ENCODE measurements around the gene ATCAY. TPM values are rescaled to one million over a fixed set of nuclear protein-coding genes. Genes with fewer than 3 reads are reported as not detected.
A peak's percentile ranks its signal among the peaks of the same experiment; 100 is the strongest.
"Not testable (repeated sequence)": the region's sequence is repeated elsewhere in the genome, so short reads cannot be mapped to it uniquely, and the experiment has no call there.

The ATCAY gene
- total RNA-seq, 4 donors from 2014 or later = 0.07 to 0.67 (median 0.12) TPM; not detected in 1

DNA sequence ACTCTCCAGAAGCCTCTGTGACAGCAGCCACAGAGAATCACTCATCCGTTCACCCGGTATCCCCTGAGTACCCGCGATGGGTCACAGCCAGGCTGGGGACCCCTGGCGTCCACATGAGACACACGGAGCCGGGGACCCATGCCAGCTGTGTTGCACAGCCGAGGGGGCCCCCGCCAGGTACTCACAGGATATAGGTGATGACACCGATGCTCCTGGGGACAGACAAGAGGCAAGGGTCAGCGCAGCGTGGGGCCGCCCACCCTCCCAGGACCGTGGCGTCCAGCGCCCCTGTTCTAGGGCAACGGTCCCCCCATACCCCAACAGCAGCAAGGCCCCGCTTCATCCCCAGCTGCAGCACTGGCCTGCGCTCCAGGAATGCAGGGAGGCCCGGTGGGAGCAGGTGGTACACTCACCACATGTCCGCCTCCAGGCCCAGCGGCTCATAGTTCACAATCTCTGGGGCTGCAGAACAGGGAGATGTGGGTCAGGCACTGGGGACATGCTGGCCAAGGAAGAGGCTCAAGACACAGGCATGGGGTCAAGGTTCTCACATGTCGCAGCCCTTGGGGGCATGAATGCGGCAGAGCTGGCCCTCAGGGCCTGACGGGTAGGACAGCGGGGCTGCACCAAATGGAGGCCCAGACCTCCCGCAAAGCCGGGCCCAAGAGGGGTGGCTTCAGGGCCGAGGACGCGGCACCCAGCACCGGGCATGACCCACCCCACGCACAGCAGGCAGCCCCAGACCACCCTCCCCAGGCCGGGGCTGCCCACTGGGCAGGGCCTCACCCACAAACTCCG is 83.2 kb downstream of the ATCAY start:
- Histone ChIP-seq H3K4me3 (no peak overlapping the region), H3K4me1 (peaks cover 0 to 56% (median 24%) of the 10 kb centered on the region in 3 donors), H3K27me3 (no peaks in the 10 kb centered on the region), H3K27ac (peak overlapping the region in 3 of 4 donors; percentile 98 to 100 (median 99)), H3K9me3 (no peaks in the 10 kb centered on the region), H3K36me3 (peaks cover 0 to 96% of the 10 kb centered on the region in 2 donors)
- no peak for TF ChIP-seq POLR2AphosphoS5 (IDR thresholded peaks at IDR 0.05)
- no peak for TF ChIP-seq POLR2A (IDR thresholded peaks at IDR 0.05)
- TF ChIP-seq, protein P1, sequence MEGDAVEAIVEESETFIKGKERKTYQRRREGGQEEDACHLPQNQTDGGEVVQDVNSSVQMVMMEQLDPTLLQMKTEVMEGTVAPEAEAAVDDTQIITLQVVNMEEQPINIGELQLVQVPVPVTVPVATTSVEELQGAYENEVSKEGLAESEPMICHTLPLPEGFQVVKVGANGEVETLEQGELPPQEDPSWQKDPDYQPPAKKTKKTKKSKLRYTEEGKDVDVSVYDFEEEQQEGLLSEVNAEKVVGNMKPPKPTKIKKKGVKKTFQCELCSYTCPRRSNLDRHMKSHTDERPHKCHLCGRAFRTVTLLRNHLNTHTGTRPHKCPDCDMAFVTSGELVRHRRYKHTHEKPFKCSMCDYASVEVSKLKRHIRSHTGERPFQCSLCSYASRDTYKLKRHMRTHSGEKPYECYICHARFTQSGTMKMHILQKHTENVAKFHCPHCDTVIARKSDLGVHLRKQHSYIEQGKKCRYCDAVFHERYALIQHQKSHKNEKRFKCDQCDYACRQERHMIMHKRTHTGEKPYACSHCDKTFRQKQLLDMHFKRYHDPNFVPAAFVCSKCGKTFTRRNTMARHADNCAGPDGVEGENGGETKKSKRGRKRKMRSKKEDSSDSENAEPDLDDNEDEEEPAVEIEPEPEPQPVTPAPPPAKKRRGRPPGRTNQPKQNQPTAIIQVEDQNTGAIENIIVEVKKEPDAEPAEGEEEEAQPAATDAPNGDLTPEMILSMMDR (IDR thresholded peaks at IDR 0.05) = no peak
- TF ChIP-seq EP300 (IDR thresholded peaks at IDR 0.05) = no peak
- no peak for ATAC-seq
- 60% methylated on average over 1 of the region's 35 CpGs; no CpG with 5 or more reads in 1 of the 2 donors for WGBS, 2 donors (ENCODE audit: low coverage in 1 of 2)

DNA sequence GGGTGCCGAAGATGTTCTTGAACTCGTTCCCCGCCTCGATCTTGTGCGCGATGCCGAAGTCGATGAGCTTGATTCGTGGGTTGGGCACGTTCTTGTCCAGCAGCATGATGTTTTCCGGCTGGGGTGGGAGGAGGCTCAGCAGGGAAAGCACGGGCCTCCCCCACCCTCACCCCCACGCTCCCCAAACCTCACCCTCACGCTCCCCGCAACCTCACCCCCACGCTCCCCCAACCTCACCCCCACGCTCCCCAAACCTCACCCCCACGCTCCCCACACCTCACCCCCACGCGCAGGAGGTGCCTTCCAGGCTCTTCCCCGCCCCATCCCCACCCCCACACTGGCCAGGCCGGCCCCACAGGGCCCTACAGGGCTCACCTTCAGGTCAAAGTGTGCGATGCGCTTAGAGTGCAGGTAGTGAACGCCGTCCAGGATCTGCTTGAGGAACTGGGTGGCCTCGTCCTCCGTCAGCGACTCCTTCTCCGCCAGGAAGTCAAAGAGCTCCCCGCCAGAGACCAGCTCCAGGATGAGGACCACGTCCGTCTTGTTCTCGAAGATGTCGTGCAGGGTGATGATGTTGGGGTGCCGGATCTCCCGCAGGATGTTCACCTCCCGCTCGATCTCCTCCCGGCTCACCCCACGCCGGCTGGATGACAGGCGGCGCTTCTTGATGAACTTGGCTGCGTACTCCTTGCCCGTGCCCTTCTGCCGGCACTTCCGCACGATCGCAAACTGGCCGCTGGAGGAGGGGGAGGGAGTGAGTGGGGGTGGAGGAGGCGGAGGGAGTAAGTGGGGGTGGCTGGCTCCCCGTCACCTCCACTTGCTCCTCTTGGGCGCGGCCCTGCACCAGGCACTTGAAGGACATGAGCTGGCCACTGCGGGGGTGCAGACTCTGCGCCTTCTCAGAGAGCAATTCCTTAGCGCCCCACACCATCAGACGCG is 84.0 kb downstream of the ATCAY start:
- no peak for ATAC-seq
- Histone ChIP-seq H3K9me3 (no peaks in the 10 kb centered on the region), H3K4me1 (peaks cover 0 to 64% (median 27%) of the 10 kb centered on the region in 3 donors), H3K4me3 (no peak overlapping the region), H3K36me3 (peaks cover 0 to 87% of the 10 kb centered on the region in 2 donors), H3K27me3 (no peaks in the 10 kb centered on the region), H3K27ac (peak overlapping the region in 3 of 4 donors; percentile 98 to 100 (median 99))
- TF ChIP-seq POLR2A (IDR thresholded peaks at IDR 0.05) = no peak
- TF ChIP-seq POLR2AphosphoS5 (IDR thresholded peaks at IDR 0.05) = no peak
- TF ChIP-seq, protein P1 (IDR thresholded peaks at IDR 0.05) = no peak
- no peak for TF ChIP-seq EP300 (IDR thresholded peaks at IDR 0.05)
- no CpG with 5 or more reads among the region's 60 CpGs for WGBS, 2 donors (ENCODE audit: low coverage in 1 of 2)

DNA sequence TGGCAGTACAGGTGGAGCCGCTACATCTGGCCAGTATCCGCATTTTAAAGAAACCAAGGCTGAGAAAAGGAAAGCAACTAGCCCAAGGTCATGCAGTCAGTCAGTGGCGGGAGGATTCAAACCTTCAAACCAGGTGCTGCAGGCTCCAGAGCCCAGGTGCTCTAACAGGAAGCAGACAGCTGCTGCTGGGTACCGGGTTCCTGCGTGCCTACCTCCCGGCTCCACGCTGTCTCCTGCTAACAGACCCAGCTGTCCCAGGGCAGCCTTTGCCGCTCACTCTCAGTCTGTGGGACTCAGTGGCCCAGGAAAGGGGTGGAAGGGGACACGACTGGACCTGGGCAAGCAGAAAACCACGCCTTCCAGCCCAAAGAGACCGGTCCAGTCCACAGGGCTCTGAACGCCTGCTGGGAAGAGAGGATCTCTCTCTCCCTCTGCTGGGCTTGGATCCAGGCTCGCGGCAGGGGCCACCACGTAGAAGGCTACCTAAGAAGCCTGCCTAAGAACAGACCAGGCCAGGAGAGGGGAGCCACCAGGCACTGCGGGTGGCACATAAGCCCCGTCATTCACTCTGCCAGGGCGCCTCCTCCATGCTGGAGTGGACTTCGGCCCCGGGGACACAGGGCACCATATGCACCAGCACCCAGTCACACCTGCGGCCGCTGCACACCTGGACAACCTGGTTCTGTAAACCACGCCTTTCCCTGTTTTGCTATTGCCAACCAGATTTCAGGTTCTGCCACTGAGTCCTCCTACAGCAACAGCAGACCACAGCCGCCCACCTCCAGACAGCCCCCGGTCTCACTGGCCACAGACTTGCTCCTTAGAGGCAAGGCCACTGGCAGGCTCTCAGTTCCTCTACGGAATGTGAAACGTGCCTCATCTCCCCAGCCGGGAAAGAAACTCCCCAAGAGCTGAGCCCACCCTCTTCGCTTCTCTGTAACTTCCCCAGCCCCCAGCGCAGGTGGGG is 85.8 kb downstream of the ATCAY start:
- Histone ChIP-seq H3K4me3 (peak overlapping the region in 1 of 2 donors; percentile 100), H3K36me3 (peaks cover 0 to 69% of the 10 kb centered on the region in 2 donors), H3K27me3 (no peaks in the 10 kb centered on the region), H3K9me3 (no peaks in the 10 kb centered on the region), H3K27ac (peak overlapping the region; percentile 91 to 100 (median 98)), H3K4me1 (peaks cover 0 to 76% (median 33%) of the 10 kb centered on the region in 3 donors)
- WGBS, 2 donors (ENCODE audit: low coverage in 1 of 2) = 39 to 66% methylated on average over 5 to 13 of the region's 30 CpGs
- TF ChIP-seq EP300 (IDR thresholded peaks at IDR 0.05) (no peak), POLR2AphosphoS5 (IDR thresholded peaks at IDR 0.05) (no peak), POLR2A (IDR thresholded peaks at IDR 0.05) (peak in 1 of 2 donors; percentile 12)
- TF ChIP-seq, protein P1 (IDR thresholded peaks at IDR 0.05) = peak in 2 of 4 experiments; percentile 14 to 30
- ATAC-seq = no peak

DNA sequence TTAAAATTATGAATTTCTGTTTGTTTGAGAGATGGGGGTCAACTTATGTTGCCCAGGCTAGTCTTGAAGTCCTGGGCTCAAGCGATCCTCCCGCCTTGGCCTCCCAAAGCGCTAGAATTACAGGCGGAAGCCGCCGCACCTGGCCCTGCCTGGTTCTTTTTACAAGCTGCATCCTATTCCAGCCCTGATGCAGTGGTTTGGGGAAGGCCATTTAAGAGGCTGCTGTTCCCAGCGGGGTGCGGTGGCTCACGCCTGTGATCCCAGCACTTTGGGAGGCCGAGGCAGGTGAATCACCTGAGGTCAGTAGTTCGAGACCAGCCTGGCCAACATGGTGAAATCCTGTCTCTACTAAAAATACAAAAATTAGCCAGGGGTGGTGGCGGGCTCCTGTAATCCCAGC is 87.5 kb downstream of the ATCAY start:
- not testable (repeated sequence) for H3K27me3 ChIP-seq, H3K9me3 ChIP-seq, ATAC-seq
- H3K4me1 ChIP-seq = peaks cover 0 to 77% (median 33%) of the 10 kb centered on the region in 3 donors
- peaks cover 0 to 59% of the 10 kb centered on the region in 2 donors for H3K36me3 ChIP-seq
- peak overlapping the region in 1 of 2 donors; percentile 100 for H3K4me3 ChIP-seq
- WGBS, 2 donors (ENCODE audit: low coverage in 1 of 2) = 70 to 71% methylated on average over 6 to 7 of the region's 12 CpGs
- peak overlapping the region; percentile 91 to 100 (median 98) for H3K27ac ChIP-seq

Data from gastroesophageal sphincter (tissue), 4 donors.